Renal pelvis (tissue), 4 donors: ENCODE results near the gene GMCL2. TPM values are rescaled to one million over a fixed set of nuclear protein-coding genes. Genes with fewer than 3 reads are reported as not detected.

Experiments used
- DNase-seq: peaks from one replicate; pipeline ENCODE4 v3.0.0-alpha.2; 2013
- polyA plus RNA-seq, 3 donors: library from polyadenylated mRNA; unstranded; fragments of 120-200 nt; gene quantifications; one replicate each; pipeline ENCODE4 v1.2.1, GENCODE V29; 2013; ENCODE audit not compliant: insufficient read length in 3 of 3

Gene GMCL2
- polyA plus RNA-seq, 3 donors: not detected

DNA sequence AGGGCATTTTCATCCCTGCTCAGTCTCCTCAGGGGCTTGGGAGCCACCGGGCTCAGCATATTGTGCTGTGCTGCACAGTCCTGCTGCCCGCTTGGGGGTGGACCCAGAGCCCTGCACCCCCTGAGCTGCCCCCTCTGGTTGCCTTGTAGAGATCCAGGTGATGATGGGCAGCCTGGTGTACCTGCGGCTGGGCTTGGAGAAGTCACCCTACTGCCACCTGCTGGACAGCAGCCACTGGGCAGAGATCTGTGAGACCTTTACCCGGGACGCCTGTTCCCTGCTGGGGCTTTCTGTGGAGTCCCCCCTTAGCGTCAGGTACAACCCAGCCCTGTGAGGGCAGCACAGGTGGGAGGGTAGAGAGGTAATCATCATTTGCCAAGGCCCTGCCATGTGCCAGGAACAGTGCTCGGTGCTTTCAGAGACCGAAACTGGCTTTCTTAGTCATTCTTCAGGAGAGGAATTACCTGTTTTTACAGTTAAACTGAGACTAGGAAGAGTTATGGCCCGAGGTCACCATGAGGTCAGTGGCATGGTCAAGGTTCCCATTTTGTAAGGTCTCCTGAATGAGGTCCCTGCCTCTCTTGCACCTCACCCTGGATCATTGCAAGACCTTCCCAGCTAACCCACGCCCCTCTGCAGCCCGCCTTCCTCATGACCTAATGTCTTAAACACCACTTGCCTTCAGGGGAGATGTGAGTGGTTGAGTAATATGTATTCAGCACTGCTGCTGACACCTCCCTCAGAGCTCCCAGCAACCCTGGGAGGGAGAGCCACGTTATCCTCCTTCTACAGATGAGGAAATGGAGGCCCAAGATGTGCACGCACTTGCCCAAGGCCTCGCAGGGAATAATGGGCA, 41.0 kb downstream of the GMCL2 start:
- peak; percentile 51 for DNase-seq

DNA sequence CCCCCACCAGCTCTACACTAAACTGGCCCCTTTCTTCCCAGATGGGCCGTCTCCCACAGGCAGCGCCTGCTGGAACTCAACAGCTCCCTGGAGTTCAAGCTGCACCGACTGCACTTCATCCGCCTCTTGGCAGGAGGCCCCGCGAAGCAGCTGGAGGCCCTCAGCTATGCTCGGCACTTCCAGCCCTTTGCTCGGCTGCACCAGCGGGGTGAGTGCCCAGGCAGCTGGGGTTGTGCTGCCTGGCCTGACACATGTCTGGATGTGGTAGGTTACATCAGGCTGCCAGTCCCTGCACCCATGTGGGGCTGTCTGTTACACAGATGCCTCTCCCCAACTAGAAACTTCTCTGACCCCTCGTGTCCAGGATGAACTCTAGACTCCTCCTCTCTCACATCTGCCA, 43.3 kb downstream of the GMCL2 start:
- peak; percentile 53 for DNase-seq

DNA sequence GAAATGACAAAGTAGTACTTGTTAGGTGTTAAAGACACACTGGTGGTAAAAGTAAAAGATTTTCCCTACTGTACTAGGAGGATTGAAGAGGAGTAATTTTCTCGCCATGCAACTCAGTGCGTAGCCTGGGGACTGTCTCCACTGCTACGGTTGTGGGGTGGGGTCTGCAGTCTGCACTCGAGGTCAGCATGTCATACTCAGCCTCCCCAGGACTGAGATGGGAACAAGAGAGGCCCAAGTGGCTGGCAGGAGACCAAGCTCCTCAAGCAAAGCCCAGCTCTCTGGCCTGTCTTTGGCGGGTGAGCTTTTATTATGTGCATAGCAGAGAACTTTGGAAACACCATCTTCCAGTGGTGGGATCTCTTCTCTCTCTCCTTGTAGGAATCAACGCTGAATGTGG, 43.9 kb downstream of the GMCL2 start:
- no peak for DNase-seq

DNA sequence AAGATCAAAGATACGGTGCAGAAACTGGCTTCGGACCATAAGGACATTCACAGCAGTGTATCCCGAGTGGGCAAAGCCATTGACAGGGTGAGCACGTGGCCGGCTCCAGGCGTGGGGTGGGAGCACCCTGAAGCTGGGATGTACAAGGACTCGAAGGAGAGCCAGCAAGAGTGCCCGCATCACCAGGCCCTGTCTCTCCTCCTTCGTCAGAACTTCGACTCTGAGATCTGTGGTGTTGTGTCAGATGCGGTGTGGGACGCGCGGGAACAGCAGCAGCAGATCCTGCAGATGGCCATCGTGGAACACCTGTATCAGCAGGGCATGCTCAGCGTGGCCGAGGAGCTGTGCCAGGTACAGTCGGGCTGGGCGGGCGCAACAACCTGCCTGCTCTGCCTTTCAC, 44.5 kb downstream of the GMCL2 start:
- no peak for DNase-seq

DNA sequence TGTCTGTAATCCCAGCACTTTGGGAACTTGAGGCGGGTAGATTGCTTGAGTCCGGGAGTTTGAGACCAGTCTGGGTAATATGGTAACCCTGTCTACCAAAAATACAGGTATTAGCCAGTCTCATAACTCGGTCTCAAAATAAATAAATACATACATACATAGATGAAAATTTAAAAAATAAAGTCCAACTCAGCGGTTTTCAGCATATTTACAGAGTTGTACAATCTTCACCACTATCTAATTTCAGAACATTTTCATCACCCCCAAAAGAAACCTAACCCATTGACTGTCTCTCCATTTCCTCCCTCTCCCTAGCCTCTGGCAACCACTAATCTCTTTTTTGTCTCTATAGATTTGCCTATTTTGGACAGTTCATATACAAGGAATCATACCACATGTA, 45.6 kb downstream of the GMCL2 start:
- no peak for DNase-seq

DNA sequence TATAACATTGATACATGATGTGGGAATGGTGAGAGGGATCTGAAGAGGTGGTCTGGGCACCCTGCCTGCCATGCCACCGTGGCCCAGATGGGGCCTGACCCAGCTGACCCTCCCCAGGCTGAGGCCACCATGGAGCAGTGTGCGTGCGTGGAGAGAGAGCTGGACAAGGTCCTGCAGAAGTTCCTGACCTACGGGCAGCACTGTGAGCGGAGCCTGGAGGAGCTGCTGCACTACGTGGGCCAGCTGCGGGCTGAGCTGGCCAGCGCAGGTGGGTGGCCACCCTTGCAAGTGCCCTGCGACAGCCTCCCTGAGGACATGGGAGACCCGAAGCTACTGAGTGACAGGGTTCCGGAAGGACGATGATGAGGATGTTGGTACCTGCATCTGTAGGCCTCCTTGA, 49.2 kb downstream of the GMCL2 start:
- no peak for DNase-seq

DNA sequence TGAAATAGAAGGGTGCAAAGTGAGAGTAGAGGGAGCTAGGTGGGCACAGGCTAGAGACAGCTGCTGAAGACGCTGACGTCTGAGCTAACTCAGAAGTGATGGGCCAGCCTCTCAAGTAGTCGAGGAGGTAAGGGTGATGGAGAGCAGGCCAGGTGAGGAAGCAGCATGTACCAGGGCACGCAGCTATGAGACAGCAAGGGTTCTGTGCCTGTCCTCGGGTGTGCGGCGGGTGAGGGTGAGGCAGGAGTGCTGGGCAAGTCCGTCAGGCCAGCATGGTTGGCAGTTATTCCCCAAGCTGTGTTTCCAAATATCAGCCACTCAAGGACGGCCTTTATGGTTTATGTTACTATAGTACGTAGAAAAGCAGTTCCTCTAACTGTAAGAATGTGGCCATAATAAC, 50.2 kb downstream of the GMCL2 start:
- no peak for DNase-seq

Other genes starting within 250 kb of the GMCL2 start
- gene PROP1, start 191.1 kb downstream of the GMCL2 start, polyA plus RNA-seq: under 1 TPM in 1 of 3 donors, not detected in 2; 0.12 TPM
- gene N4BP3, start 73.8 kb downstream of the GMCL2 start, polyA plus RNA-seq: 1 to 10 TPM; 4.9 to 5.6 (median 5.0) TPM
- 10 to 100 TPM; 34.2 to 39.6 (median 36.4) TPM for gene RMND5B, start 56.4 kb downstream of the GMCL2 start, polyA plus RNA-seq
- 100 to 1,000 TPM; 110 to 131 (median 120) TPM for gene NHP2, start 33.5 kb downstream of the GMCL2 start, polyA plus RNA-seq
- gene HNRNPAB, start 17.2 kb upstream of the GMCL2 start, polyA plus RNA-seq: 100 to 1,000 TPM; 139 to 169 (median 148) TPM
- gene PHYKPL, start 45.4 kb upstream of the GMCL2 start, polyA plus RNA-seq: 100 to 1,000 TPM in 2 of 3 donors, 10 to 100 TPM in 1; 62.8 to 140 (median 124) TPM